Astrocyte of the spinal cord (primary cell): Measurements from ENCODE around the gene PGA4.
"Not testable (repeated sequence)": the region's sequence is repeated elsewhere in the genome, so short reads cannot be mapped to it uniquely, and the experiment has no call there.

Source experiments
- DNase-seq: peaks from one replicate; pipeline ENCODE4 v3.0.0; 2011; ENCODE audit warnings: low read depth, low spot score
- H3K4me3 ChIP-seq: 2 replicates; pipeline ENCODE4 v1.5.1; 2011; ENCODE audit warnings: low read depth, mild to moderate bottlenecking, low read length, moderate library complexity
- CTCF ChIP-seq: IDR thresholded peaks from 2 replicates; pipeline ENCODE4 v1.5.1; 2012; ENCODE audit warnings: low read depth, mild to moderate bottlenecking, low read length, inconsistent platforms
- in situ Hi-C: cut with HindIII; loops from 2 replicates; pipeline ENCODE4 v1.10.0; 2017; ENCODE audit warnings: low sequenced_read_pairs

The PGA4 gene

DNA sequence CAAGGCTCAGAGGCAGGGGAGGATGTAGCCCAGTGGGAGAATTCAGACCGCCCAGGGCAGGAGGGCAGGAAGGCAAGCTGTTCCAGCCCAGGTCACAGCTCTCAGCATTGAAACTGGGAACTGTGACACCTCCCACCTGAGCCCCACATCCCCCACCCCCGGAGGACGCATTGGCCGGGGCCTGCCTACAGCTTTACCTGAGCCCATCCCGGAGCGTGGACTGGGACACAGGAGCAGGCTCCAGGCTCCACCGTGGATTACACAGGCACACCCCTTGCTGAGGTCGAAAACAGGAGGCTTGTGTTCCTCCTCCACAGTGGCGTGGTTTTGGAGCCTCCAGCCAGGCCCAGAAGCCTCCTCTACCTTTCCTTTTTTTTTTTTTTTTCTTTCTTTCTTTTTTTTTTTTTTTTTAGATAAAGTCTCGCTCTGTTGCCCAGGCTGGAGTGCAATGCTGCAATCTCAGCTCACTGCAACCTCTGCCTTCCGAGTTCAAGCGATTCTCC is 27.9 kb upstream of the PGA4 start:
- TF ChIP-seq CTCF: no peak
- in situ Hi-C loops: no loop called here
- no peak for DNase-seq
- no peak overlapping the region for H3K4me3 ChIP-seq

DNA sequence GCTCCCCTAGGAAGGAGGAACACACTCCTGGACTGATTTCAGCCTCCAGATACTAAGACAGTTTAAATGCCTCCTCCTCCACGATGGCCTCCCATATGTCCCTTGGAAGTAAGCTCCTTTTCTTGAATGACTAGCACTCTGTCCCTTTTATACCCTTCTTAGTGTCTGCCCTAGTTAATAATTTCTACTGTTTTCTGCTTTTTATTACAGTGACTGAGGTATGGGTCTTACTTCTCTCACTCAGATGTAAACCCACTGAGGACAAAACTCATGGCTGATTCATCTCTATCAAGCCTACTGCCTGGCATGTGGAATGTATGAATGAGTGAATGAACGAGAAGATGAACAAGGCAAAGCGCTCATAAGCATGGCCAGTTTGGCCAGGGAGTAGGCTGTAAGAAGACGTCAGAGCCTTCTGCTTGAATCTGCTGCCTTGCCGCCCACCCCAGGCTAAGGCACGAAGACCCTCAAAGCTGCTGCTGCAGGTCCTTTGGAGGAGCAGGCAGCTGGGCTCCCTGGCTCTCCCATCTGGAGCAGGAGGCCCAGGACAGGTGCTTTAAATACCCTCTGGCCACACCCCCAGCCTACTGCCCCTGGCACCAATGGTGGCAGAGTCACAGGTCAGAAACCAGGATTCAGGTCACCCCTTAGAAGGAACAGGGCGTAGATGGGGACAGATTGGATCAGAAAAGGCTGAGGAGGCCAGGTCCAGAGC is 27.0 kb upstream of the PGA4 start:
- in situ Hi-C loops: no loop called here
- no peak for DNase-seq
- no peak for TF ChIP-seq CTCF
- no peak overlapping the region for H3K4me3 ChIP-seq

- H3K4me3 ChIP-seq: no peak overlapping the region
- DNase-seq: no peak
- no peak for TF ChIP-seq CTCF
- in situ Hi-C loops: no loop called here
These were observed 26.4 kb upstream of the PGA4 start for GRCh38 chr11:61195719-61196118.

GRCh38 chr11:61198361-61198760 is 23.8 kb upstream of the PGA4 start:
- in situ Hi-C loops: no loop called here
- TF ChIP-seq CTCF: no peak
- H3K4me3 ChIP-seq: no peak overlapping the region
- no peak for DNase-seq

DNA sequence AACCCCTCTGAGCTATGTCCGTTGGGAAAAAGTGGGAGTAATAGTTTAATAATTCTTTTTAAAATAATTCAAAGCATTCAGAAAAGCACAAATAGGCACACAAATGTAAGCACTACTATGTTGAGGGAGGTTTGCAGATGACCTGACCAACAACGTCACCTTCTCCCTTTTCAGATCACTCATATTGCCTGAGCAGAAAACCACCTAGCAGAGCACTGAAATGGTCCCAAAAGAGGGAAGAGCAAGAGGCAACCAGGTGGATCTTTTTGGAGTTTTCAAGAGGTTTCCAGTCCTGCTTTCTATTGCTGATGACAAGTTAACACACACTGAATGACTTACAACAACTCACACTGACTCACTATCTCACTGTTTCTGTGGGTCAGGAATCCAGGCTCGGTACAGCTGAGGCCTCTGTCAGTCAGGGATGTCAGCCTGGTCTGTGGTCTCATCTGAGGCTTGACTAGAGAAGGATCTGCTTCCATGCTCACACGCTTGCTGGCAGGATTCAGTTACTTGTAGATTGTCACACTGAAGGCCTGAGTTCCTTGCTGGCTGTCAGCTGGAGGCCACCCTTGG is 23.1 kb upstream of the PGA4 start:
- H3K4me3 ChIP-seq: no peak overlapping the region
- DNase-seq: no peak
- TF ChIP-seq CTCF: no peak
- in situ Hi-C loops: no loop called here

DNA sequence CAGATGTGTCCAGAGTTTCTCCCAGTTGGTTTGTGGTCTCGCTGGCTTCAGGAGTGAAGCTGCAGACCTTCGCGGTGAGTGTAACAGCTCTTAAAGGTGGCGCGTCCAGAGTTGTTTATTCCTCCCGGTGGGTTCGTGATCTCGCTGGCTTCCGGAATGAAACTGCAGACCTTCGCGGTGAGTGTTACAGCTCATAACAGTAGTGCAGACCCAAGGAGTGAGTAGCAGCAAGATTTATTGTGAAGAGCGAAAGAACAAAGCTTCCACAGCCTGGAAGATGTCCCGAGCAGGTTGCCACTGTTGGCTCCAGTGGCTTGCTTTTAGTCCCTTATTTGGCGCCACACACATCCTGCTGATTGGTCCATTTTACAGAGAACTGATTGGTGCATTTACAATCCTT is 20.7 kb upstream of the PGA4 start:
- in situ Hi-C loops: no loop called here
- no peak for TF ChIP-seq CTCF
- no peak overlapping the region for H3K4me3 ChIP-seq
- no peak for DNase-seq

DNA sequence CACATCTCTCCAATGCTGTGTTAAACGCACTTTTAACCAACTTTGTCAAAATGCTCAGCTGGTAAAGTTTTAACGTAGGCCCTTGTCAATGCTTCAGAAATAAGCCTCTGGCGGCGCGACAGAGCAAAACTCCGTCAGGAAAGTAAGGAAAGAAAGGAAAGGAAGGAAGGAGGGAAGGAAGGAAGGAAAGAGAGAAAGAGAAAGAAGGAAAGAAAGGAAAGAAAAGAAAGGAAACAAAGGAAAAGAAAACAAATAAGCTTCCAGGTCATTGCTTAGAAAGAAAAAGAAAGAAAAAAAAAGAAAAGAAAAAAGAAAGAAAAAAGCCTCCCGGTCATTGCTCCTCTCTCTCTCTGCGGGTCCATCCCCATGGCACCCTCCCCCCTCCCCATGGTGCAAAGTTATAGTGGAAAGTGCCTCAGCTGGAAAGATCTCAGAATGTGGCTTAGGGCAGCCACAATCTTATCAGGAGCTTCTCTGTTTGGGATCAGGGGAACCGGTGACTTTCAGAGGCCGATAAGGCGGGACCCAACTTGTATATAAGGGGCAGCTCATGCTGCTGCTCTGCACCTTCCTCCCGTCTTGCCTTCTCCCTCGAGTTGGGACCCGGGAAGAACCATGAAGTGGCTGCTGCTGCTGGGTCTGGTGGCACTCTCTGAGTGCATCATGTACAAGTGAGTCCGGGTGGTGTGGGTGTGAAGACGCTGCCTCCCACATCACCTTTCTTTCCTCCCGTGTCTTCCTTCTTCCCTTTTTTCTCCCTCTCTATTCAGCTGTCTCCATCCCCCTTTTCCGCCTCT is 19.0 kb upstream of the PGA4 start, which contains the start of gene PGA3:
Gene PGA3, plus strand, starts transcription at position 566 of the 797 bp plus-strand sequence. Its CDS starts 50 bp downstream, at position 616.
- DNase-seq, H3K4me3 ChIP-seq, in situ Hi-C loops: not testable (repeated sequence)

- in situ Hi-C loops, DNase-seq: not testable (repeated sequence)
These were observed 18.3 kb upstream of the PGA4 start for GRCh38 chr11:61203873-61204272.

DNA sequence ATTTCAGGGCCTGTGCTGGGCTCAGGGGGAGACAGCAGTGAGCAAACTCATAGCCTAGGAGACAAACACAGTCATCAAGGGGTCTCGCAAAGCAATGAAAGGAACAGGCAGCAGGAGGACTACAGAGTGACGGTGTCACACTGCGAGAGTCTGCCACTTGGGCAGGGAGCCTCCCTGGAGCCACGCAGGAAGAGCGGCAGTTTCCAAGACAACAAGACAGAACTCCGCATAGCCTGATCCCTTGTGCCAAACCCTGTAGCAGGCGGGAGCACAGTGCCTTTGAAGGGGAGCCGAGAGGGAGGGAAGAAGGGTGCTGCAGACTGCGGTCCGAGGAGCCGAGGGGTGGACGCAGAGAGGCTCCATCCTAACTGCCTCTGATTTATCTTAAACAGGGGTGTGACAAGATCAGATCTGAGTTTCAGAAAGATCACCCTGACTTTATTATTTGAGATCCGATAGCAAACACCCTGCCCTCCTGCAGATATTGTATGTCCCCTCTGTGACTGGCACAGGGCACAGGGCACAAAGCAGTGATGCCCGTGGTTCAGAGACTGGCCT is 17.6 kb upstream of the PGA4 start:
- H3K4me3 ChIP-seq, DNase-seq, in situ Hi-C loops: not testable (repeated sequence)

More at GRCh38 chr11:61203873-61204272, 18.3 kb upstream of the PGA4 start:
- not testable (repeated sequence) for H3K4me3 ChIP-seq
